GM18873 (cell line): ENCODE results near the gene CMTM8.
"Not testable (repeated sequence)": the region's sequence is repeated elsewhere in the genome, so short reads cannot be mapped to it uniquely, and the experiment has no call there.

Experiments
- ATAC-seq: cut with Tn5 transposase; IDR thresholded peaks from one replicate; pipeline ENCODE4 v1.9.1; 2021; ENCODE audit warnings: mild to moderate bottlenecking, moderate library complexity, moderate number of reproducible peaks; ENCODE audit not compliant: unreplicated experiment, low FRiP score

CMTM8 gene

DNA sequence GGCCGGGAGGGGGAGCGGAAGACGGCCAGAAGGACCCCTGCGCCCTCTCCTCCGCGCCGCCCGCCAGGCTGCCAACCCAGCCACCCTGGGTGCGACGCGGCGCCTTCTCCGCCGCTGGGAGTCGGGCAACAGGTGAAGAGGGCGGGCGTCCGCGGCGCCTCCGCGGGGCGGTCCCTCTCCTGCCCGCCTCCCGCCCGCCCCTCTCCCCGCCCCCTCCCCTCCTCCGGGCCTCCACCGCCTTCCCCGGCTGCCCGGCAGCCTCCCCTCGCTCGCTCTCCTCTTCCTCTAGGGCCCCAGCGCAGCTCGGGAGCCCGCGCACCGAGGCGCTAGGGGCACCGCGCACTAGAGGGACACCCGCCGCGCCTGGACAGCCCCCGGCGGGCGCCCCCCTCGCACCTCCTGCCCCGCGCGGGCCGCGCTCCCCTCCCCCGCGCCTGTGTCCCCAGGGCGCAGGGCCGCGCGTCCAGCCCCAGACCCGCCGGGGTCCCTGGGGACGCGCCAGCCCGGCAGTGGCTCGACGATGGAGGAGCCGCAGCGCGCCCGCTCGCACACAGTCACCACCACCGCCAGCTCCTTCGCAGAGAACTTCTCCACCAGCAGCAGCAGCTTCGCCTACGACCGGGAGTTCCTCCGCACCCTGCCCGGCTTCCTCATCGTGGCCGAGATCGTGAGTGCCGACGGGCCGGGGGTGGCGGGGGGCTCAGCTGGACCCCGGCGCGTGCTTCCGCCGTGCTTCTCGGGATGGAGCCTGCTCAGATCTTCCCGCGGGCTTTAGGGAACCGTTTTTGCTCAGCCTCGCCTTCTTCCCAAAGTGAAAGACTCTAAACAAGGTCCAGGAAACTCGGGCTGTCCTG, at the start of gene CMTM8:
Gene CMTM8, plus strand, starts transcription at position 228 of the 854 bp plus-strand sequence. Its CDS starts 293 bp downstream, at position 521.
- no peak for ATAC-seq

DNA sequence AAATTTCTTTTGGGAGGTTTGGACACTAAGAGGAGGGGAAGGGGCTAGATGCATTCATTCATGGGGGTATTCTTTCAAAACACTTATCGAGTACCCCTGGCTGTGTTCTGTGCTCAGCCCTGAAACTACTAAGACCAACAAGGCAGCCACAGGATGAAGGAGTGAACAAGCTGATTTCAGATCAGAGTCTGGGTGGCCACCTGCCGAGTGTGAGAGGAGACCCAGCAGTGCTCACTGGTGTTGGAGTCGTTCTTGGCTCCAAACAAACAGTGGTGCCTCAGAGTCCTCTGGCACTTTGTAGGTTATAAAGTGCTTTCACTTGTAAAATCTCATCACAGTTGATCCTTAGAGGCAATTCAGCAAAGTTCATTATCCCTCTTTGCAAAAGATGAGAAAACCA, 48.8 kb upstream of the CMTM8 start:
- no peak for ATAC-seq

DNA sequence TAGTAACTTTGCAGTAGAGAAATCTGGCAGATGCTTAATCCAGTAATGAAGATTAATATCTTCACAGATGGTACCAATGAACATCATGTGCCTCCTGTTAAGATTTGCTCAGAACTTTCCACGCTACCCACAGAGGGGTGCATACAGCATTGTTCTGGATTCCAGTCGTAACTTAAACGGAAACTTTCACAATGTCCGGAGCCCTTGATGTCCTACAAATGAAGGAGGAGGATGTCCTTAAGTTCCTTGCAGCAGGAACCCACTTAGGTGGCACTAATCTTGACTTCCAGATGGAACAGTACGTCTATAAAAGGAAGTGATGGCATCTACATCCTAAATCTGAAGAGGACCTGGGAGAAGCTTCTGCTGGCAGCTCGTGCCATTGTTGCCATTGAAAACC, 47.9 kb upstream of the CMTM8 start:
- ATAC-seq, result not testable (repeated sequence)

- ATAC-seq, result no peak
Observed at GRCh38 chr3:32193101-32193500, 45.4 kb upstream of the CMTM8 start.

- no peak for ATAC-seq
Observed at GRCh38 chr3:32194653-32195052, 43.8 kb upstream of the CMTM8 start.

- ATAC-seq, result no peak
Observed at GRCh38 chr3:32195995-32196540, 42.4 kb upstream of the CMTM8 start.

GRCh38 chr3:32197991-32198390, 40.5 kb upstream of the CMTM8 start:
- ATAC-seq, result no peak

DNA sequence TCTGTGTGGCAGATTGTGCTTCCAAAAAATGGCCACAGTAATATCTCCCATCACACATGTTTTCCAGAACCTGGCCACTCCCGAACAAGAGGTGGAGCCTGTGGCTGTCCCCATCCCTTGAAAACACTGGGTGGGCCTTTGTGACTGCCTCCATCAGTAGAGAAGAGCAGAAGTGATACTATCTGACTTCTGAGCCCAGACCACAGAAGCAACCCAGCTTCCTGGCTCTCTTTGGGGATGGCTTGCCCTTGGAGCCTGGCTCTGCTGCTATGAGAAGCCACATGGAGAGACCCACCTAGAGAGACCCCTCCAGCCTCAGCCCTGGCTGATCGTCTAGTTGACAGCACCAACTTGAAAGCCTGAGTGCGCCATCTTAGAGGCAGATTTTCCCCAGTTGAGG, 39.8 kb upstream of the CMTM8 start:
- ATAC-seq, result no peak

DNA sequence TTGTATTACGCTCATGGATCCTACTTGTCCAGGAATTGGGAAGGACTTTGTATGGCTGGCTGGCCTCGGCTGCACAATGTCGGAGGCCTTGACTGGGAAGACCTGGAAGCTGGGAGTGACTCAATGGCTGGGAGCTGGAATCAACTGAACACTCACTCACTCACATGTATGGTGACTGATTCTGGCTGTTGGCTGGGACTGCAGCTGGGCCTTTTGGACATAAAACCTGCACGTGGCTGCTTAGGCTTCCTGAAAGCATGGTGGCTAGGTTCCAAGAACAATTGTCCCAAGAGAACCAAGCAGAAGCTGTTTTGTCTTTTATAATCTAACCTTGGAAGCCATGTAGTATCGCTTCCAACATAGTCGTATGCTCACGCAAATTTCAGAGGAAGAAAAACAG, 38.0 kb upstream of the CMTM8 start:
- no peak for ATAC-seq

GRCh38 chr3:32200992-32201758, 37.3 kb upstream of the CMTM8 start:
- ATAC-seq, result no peak

DNA sequence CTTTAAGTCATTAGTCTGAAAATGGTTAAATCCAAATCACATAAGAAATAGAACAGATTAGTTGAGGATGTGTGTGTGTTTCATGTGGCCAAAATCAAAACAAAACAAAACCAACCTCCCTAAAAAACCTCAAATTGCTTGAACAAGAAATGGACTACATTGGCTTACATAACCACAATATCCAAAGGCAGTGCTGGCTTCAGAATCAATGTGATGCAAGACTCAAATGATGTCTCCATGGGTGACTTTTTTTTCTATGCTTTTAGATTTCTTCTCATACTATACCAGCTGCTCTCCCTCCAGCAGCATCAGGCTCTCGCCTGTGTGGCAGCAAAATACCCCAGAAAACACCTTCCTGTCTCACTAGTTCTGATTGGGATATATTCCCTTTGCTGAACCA, 36.0 kb upstream of the CMTM8 start:
- ATAC-seq, result no peak

DNA sequence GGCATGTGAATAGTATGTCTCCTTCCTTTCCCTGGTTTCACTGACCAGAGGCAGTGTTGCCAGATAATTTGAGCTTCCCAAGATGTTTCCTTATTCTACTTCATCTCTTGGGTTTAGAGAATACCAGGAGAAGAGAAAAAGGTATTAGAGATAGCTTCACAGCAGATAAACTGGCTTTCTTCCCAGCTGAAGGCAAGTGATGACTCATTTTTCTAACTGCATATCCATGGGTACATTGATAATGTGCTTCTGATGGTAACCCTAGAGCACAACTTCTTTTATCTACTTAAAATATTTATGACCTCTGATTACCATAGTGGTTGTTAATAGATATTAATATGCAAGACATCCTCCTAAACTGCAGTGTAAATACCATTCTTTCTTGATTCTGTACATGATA, 34.6 kb upstream of the CMTM8 start:
- ATAC-seq, result no peak

- ATAC-seq, result no peak
Observed at GRCh38 chr3:32208447-32208846, 30.0 kb upstream of the CMTM8 start.

- ATAC-seq, result no peak
Observed at GRCh38 chr3:32215185-32215584, 23.3 kb upstream of the CMTM8 start.

- ATAC-seq, result no peak
Observed at GRCh38 chr3:32216172-32216783, 22.2 kb upstream of the CMTM8 start.

- ATAC-seq, result no peak
Observed at GRCh38 chr3:32217339-32217738, 21.1 kb upstream of the CMTM8 start.

DNA sequence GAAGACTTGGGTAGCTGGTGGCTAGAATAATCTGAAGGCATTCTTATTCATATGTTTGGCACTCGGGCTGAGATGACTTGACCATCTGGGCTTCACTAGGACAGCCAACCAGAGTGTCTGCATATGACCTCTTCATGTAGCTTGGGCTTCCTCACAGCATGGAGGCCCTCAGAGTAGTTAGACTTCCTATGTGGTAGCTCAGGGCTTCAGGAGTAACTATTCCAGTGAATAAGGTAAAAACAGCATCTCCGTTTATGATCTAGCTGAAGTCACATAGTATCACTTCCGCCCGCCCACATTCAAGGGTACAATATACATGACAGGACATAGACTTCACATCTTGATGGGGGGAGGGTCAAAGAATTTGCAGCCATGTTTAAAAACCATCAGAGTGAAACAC, 18.9 kb upstream of the CMTM8 start:
- ATAC-seq, result no peak

GRCh38 chr3:32220006-32220405, 18.5 kb upstream of the CMTM8 start:
- ATAC-seq, result no peak

DNA sequence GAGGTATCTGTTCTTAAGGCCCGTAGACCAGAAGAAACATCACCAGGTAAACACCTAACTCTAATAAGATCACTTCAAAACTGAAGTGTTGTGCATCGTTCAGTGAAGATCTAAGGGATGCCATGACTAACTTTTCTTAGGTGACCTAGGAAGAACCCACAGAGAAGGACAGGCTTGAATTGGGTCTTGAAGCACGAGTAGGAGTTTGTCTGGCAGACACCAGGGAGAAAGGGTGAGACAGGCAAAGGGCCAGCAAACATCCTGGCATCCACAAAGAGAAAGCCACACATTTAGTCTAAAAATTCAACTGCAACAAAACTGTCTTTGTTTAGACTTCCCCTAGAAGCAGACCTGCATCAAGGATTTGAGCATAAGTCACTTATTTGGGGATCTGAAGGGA, 15.5 kb upstream of the CMTM8 start:
- no peak for ATAC-seq

- no peak for ATAC-seq
Observed at GRCh38 chr3:32224016-32224516, 14.4 kb upstream of the CMTM8 start.
